NCI-H2081 (cell line): ENCODE results near the gene MAPK10.

Experiments
- DNase-seq, 2 experiments: peaks; one replicate each; lab custom pipeline; 2025; lab: John Stamatoyannopoulos, UW

Gene MAPK10

DNA sequence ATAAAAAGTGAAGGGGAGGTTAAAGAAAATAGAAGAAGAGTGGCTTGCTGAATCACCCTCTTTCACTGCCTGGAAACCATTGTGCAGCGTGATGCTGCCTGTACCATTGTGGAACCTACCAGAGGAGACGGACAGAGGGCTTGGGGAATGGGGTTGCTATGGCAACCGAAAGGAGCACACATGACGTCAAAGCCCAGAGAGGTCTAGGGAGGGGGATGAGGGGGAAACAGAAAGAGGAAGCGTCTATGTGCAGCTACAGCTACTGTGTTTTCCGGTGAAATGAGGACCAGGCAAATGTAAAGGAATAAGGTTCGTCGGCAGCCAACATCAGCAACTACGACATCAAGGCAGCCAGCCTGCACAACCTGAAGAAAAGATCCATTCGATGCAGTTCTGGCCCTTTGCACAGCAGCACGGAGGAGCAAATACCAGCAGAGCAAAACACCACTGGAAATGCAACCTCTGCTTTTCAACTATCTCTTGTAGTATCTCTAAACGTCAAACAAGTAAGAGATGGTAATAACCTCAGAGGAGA lies at the start of gene MAPK10:
Gene MAPK10 (minus strand): TSS at position 110 of the 535 bp plus-strand sequence.
- DNase-seq, result peak; percentile 89 to 93

DNA sequence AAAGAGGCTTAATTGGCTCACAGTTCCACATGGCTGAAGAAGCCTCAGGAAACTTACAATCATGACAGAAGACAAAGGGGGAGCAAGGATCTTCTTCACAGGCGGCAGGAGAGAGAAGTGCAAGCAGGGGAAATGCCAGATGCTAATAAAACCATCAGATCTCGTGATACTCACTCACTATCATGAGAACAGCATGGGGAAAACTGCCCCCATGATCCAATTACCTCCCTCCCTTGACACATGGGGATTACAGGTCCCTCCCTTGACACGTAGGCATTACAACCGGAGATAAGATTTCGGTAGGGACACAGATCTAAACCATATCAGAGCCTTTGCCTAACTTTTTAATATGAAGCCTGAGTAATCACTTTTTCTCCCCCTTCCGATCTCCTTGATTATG lies 43.7 kb upstream of the MAPK10 start:
- no peak for DNase-seq

DNA sequence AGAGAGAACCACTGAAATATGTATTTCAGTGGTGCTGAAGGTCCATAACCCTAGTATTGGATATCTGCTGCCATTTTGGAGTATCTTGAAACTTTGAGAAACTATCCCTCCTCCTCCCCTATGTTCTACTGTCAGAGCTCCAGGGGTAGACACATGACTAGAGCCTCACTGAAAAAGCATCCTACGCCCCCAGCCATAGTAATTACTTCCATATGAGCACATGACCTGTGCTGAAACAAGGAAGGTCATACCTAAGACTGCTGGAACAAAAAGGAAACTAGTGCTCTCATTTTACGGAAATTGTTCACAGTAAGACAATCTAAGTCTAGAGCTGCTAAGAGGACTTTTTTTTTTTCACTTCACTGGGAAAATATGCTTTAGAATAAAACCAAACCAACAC lies 42.0 kb upstream of the MAPK10 start:
- no peak for DNase-seq

DNA sequence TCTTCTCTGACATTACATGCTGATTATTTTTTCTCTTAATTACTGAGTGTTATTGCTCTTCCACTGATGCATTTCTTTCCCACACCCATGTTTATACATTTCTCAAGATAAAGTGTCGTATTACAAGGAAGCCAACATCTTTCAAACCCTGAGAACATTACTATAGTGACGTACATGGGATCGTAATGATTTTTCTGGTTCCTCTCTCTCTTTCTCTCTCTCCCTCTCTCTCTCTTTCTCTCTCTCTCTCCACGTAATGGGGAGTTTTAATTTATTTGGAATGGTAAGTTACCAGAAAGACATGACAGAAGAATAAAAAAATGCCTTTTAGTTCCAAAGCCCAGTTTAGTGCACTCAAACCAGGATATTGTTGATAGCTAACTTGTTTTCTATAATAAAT lies 40.4 kb upstream of the MAPK10 start:
- DNase-seq, result no peak

DNA sequence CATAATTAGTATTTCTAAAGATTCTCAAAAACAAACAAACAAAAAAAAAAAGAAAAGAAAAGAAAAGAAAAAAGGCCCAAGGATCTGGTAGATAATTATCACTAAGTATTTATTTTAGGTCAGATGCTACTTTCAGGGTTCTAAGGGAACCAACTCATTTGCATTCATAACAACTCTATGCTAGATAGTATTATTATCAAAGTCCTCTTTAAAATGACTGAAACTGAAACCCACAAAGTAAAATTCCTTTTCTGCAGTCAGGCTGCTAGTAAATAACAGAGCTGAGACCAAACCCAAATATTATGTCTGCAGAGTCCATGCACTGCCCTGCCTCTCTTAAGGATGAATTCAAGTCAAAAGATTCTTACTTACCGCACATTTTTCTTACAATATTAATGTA lies 38.3 kb upstream of the MAPK10 start:
- DNase-seq, result no peak

DNA sequence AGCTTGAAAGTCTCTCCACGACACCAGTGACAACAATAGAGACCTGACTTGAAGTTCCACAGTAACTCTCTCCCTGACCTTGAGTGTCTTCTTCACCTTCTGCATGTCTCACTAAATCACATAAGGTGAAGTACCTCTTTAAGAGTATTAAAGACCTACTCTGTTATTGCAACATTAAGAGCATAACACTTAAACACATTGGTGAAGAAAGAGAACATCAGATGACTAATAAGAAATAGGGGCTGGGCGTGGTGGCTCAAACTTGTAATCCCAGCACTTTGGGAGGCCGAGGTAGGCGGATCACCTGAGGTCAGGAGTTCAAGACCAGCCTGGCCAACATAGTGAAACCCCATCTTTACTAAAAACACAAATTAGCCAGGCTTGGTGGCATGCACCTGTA lies 33.9 kb upstream of the MAPK10 start:
- DNase-seq, result no peak

DNA sequence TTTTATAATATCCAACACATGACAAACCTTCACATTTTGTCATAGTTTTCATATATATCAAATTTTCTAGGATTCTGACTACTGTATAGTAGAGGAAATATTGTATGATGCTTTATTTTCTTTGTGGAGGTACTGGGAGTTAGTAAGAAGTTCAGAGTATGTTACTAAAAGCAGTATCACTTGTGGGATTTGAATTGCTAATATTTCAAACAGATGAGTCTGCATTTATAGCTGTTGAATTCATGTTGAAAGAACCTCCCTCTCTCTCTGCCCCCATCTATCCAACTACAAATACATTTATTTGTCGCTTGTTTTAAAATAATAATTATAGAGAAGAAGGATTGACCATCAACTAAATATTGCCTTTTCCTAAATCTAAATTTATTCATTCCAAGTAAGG lies 29.8 kb upstream of the MAPK10 start:
- no peak for DNase-seq

DNA sequence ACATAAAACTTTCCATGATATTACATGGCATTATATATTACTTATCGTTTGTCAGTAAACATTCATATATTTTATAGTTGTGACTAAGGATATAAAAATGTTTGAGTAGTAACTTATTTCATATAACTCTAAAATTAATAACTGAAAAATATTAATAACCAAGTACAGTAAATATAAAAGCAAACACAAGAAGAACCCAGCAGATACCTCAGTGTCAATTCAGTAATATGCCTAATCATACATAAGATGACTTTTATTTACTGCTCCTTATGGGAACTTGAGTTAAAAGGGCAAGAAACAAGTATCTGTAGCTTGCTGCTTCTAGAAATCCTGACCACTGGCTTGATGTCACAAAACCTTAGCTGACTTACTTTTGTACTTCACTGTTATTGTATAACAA lies 28.4 kb upstream of the MAPK10 start:
- no peak for DNase-seq

DNA sequence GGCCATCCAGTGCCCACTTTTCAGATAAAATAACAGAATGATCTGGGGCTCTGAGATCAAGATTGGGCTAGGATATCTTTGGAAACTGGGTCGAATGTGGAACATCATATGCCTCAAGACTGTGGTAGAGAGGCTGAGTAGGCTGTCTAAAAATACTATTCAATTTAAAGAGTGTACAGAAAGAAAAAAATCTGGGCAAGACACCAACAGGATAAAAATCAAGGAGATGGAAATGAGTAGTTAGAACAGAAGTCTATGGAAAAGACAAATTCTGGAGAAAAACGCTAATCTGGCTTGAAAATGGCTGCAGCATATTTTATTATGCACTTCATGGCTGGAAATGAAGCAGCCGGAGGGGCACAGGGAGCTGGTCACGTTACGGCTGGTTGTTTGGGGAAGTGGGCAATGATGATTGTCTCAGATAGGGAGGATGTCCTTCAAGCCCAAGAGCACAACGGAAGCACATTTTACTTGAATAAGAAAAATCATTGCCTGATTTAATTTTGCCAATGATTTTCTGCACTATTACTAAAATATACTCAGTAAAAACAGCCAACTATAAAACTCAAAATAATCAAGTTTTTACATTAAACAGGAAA lies 27.1 kb upstream of the MAPK10 start:
- DNase-seq, result no peak

DNA sequence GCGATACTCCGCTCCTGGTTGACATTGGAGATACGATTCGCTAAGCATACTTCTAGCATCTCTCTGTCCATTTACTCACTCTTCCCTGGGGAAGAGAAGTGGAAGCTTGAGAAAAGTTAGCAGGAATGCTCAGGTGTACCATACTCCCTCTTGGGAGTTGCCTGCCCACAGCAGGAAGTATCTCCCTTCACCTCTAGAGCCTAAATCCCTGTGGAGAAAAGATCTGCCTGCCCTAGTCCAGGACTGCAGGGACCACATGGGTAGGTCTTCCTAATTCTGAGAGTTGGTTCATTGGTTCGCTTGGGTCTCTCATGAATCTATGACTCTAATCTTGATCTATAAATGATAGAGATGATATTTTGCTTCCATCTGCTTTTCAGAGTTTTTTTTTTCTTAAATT lies 26.3 kb upstream of the MAPK10 start:
- DNase-seq, result no peak

DNA sequence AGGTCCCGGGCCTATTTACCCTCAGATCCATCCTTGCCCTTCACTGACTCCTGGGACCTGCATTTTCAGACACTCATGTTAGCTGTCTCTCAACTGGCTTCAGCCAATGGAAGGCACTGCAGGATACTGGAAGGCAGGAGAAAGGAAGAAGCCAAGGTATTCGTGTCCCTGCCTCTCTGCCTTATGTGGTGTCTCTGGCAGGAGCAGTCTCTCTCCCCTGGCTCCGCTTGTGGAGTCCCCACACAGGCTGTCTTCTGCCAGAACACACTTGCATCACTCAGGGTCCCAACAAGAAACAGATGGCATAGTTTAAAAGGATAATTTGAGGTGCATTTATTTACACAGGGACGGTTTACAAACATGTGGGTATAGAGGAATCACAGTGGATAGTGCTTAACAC lies 21.6 kb upstream of the MAPK10 start:
- DNase-seq, result no peak

DNA sequence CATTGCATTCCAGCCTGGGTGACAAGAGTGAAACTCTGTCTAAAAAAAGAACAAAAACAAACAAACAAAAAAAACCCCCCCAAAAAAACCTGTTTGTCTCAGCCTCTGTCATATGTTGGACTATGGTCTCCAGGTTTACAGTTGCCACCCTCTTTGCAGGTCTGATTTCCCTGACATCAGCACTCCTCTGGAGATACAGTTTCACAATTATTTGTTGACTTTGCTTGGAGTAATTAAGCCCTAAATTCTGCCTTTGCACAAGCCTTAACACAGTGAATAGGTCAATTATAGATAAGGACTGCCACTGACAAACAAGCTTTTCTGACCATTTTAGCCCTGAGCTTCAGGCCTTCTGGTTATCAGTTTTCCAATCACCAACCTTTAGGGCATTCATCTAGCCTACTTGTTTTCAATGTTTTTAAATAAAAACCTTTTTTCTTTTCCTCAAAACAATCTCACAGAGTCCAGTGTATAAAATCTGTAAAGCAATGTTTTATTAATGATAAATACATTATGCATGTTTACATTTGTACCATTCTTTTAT lies 20.4 kb upstream of the MAPK10 start:
- peak in 1 of 2 experiments; percentile 63 for DNase-seq

DNA sequence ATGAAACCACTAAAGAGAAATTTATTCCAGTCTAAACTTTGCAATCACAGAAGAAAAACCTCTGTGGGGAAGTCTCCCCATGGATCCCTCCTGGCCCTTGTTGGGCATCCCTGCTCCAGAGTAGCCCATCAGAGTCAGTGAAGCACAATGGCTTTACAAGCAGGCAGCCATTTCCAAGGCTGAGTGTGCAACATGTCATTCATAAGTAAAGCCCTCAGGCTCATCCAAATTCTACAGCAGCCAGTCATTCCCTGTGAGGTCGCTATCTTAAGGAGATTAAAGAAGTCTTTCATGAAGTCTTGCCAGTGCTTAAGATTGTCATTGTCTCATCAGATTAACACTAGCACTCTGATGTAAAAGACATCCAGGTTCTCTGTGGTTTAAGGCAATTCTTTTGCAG lies 17.0 kb upstream of the MAPK10 start:
- DNase-seq, result no peak

DNA sequence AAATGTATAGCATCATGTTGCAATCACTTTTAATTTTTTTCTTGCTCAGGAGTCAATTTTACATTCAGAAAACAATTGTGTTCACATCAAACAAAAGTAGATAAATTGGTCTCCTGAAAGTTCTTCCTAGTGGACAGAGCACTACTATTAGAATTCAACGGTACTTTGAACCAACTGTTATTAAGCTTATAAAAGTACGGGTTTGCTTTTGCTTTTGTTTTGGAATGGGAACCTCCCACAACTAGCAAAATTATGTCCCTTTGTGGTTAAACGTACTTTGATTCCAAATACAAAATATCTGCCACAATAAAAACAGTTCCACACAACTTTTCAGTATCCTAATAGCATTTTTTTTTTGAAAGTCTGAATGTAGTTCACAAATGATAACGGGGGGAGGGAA lies 8.6 kb upstream of the MAPK10 start:
- no peak for DNase-seq

DNA sequence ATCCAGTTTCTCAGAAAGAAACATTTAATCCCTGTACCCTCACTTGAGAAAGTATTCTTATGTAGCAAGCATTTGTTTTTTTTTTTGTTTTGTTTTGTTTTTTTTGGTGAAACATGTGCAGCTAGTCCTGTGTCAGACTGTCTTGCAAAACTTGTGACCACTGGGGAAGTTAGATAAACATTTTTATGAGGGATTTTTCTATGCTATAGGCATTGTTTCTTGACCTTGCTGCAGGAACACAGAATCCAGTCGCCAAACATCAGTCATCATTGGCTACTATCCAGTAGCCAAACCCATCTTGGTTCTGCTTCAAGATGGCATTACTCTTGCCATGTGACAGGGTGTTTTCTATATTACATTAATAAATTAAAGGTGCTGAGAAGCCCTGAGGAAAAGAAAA lies 7.7 kb upstream of the MAPK10 start:
- DNase-seq, result no peak

DNA sequence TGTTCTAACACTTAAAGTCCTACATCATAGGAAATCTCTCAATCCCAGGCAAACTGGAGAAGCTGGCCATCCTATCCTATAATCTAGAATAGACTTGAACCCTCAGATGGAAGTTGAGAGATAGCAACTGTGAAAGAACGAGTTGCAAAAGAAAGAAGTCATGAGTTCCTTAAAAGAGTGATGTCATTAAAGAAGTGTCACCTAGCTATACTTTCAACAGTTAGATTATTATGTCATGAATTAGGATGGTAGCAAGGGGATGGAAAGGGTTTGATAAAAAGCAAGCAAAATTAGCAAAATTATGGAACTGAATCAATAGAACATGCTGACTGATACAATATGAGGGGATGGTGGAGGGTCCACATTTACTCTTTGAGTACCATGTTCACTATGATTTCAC lies 7.1 kb upstream of the MAPK10 start:
- no peak for DNase-seq

DNA sequence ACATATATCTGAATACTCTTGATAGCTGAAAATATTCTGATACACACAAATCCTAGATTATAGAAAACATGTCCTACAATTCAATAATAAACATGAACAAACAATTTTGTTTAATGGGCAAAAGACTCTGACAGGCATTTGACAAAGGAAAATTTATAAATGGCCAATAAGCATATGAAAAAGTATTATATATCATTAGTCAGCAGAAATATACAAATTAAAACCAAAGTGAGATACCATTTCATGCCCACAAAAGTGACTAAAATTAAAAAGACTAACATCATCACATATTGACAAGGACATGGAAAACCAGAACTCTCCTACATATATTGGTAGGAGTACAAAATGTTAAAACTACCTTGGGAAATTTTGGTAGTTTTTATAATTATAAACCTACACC lies 2.7 kb upstream of the MAPK10 start:
- DNase-seq, result no peak

DNA sequence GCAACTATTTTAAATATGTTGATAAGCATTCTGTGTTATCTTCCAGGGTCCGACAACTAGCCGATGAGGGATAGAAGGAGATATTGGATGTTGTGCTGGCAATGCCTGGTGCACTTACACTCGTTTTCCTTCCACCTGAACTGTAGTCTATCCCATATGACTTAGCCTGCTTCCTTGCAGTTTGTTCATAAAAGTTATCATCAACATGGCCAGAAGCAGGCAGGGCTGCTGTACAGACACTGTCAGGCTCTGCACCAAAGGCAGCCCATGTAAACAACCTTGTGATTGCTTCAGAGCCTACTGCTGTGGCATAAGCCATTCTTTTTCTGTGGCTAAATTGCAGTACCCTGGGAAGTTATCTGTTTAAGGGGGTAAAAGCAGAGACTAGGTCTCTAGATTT lies 1.6 kb downstream of the MAPK10 start:
- DNase-seq, result no peak

DNA sequence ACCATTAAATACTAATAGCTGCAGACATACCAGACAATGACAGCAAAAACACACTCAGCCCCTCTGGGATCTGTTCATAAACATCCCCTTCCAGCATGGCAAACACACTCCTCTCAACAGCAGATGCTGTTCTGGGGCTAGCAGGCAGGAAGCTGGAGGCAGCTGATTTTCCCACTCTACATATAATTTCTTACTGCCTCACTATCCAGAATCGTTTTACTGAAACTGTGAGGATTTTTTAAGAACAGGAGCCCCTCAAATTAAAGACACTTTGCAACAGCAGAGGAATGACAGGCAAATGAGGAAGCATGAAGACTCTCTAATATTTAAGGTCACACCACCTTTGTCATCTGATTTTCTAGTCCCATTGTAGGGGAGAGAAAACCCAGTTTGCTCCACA lies 2.2 kb downstream of the MAPK10 start:
- DNase-seq, result peak in 1 of 2 experiments; percentile 43

DNA sequence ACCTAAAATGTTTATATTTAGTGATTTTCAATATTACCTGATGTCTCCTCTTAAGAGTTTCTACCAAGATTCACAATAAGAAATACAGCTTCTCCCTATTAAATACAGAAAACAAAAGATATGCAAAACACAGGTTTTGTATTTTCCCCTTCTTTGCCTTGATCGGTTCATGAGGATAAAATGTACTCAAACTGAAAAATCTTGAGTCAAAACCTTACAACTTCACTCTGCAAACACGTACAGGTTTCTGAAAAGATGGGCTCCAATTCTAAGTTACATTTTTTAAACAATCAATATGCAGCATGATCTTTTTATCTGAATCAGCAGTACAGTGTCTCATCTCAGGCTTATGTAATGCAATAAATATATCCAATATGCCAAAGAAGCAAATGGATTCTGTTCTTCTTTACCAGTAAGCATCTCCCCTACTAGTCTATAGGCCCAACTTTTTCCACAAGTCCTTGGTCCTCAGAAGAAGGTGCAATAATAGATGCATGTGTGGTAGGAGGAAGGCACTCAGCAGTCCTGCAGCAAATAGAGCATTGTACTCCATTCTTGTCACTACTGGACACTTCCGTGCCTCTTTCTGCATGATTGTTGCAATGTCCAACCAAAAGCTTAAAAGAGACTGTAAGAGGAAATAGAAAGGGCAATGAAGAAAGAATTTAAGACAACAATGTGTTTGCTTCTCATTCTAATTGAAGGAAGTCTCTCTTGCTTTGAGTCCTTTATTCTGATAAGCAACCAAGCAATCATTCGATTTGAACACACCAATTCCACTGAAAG lies 3.2 kb downstream of the MAPK10 start:
- DNase-seq, result no peak

DNA sequence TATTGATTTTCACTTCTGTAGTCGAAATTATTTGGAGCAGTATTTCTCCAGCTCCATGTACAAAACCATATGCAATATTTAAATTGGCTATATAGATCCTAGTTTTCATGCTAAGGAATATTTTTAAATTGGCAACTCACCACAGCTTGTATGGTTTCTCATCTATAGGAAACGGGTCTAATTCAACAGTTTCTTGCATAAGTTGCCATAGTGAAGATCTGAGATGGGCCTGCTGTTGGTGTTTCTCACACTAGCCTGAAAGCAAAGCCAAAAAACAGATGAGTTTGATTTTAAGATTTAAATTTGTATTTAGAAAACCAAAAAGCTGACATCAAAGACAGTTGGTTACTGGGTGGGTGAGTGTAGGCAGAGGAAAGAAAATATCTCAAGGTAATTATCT lies 5.5 kb downstream of the MAPK10 start:
- DNase-seq, result no peak

DNA sequence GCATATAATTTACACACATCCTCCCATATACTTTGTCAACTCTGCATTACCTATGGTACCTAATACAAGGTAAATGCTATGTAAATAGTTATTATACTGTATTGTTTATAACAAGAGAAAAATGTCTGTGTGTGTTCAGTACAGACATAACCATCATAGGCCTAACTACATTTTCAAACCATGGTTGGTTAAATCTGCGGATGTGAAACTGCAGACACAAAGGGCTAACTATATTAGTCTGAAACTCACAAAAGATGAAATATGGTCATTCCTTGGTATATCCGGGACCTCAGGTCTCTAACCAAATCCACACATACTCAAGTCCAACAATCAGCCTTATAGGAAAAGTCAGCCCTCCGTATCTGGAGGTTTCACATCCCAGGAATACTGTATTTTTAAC lies 13.5 kb downstream of the MAPK10 start:
- DNase-seq, result no peak

DNA sequence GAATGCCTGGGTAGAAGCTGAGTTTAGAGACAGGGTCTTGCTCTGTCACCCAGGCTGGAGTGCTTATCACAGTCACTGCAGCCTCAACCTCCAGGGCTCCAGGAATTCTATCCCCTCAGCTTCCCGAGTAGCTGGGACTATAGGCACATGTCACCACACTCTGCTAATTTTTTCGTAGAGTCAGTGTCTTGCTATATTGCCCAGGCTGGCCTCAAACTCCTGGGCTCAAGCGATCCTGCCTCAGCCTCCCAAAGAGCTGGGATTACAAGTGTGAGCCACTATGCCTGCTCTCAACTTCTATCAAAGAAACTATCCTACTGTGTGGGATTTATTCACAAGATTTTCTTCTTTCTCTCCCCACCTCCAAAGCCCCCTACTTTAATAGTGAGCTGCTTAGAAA lies 15.7 kb downstream of the MAPK10 start:
- DNase-seq, result no peak
